ENCODE data around the gene TOMM70.

GRCh38 chr3:100389025-100389424, 11.9 kb downstream of the TOMM70 start:
- TF ChIP-seq ARNTL (CRISPR knock-in tag; IDR thresholded peaks at IDR 0.05; ENCODE audit: borderline replicate concordance, low read depth), result no peak
- no peak for TF ChIP-seq ISL1 (CRISPR knock-in tag; IDR thresholded peaks at IDR 0.05)
- no peak for TF ChIP-seq ZNF70 (CRISPR knock-in tag; IDR thresholded peaks at IDR 0.05)
- TF ChIP-seq, protein P1, sequence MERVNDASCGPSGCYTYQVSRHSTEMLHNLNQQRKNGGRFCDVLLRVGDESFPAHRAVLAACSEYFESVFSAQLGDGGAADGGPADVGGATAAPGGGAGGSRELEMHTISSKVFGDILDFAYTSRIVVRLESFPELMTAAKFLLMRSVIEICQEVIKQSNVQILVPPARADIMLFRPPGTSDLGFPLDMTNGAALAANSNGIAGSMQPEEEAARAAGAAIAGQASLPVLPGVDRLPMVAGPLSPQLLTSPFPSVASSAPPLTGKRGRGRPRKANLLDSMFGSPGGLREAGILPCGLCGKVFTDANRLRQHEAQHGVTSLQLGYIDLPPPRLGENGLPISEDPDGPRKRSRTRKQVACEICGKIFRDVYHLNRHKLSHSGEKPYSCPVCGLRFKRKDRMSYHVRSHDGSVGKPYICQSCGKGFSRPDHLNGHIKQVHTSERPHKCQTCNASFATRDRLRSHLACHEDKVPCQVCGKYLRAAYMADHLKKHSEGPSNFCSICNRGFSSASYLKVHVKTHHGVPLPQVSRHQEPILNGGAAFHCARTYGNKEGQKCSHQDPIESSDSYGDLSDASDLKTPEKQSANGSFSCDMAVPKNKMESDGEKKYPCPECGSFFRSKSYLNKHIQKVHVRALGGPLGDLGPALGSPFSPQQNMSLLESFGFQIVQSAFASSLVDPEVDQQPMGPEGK (CRISPR knock-in tag; IDR thresholded peaks at IDR 0.05; ENCODE audit: borderline replicate concordance), result no peak
- no peak for TF ChIP-seq BACH2 (CRISPR knock-in tag; IDR thresholded peaks at IDR 0.05; ENCODE audit: borderline replicate concordance)
- TF ChIP-seq CREB5 (CRISPR knock-in tag; IDR thresholded peaks at IDR 0.05; ENCODE audit: low read depth), result no peak
- TF ChIP-seq RARB (CRISPR knock-in tag; IDR thresholded peaks at IDR 0.05), result no peak

All from SK-N-SH treated with all-trans-retinoic acid at 6 μM for 48 hours (cell line).